ENCODE data around the gene STXBP2. TPM values are rescaled to one million over a fixed set of nuclear protein-coding genes. Genes with fewer than 3 reads are reported as not detected.

Gene STXBP2
- total RNA-seq, 1 experiment from 2014 or later = 92.5 TPM

GRCh38 chr19:7611541-7612279 lies 25.2 kb upstream of the STXBP2 start:
- no peaks in the 10 kb centered on the region for H3K23me2 ChIP-seq (ENCODE audit: insufficient read length, low read depth, low read length, poor library complexity, severe bottlenecking)
- H3T11ph ChIP-seq (ENCODE audit: low read length) = no peak overlapping the region
- H2BK120ac ChIP-seq (ENCODE audit: low read depth, low read length, poor library complexity, severe bottlenecking) = no peak overlapping the region
- H2AK5ac ChIP-seq (ENCODE audit: insufficient read length, low read length) = no peak overlapping the region
- H2BK20ac ChIP-seq (ENCODE audit: low read depth, low read length, poor library complexity, severe bottlenecking) = no peak overlapping the region
- H3K4me2 ChIP-seq (ENCODE audit: insufficient read depth, insufficient read length, low read length) = no peak overlapping the region
- H2BK15ac ChIP-seq (ENCODE audit: low read depth, low read length) = no peak overlapping the region
- H4K8ac ChIP-seq (replicated peaks; ENCODE audit: insufficient read length, low read depth, low read length) = no peak overlapping the region
- no peak overlapping the region for H2BK12ac ChIP-seq (ENCODE audit: insufficient read length, low read depth, low read length)
- H3K18ac ChIP-seq (ENCODE audit: insufficient read length, low read depth, low read length) = no peak overlapping the region
- TF ChIP-seq CTCF (conservative IDR thresholded peaks at IDR 0.05) = no peak
- H3K4ac ChIP-seq (ENCODE audit: low read depth, low read length) = no peak overlapping the region
- H3K27me3 ChIP-seq (ENCODE audit: insufficient read depth, low read length) = no peaks in the 10 kb centered on the region
- H2BK5ac ChIP-seq (ENCODE audit: insufficient read length, low read length) = no peak overlapping the region
- no peak overlapping the region for H3K23ac ChIP-seq (ENCODE audit: insufficient read length, low read depth, low read length)
- H3K9ac ChIP-seq (ENCODE audit: extremely low read depth, insufficient read length, low read length) = no peak overlapping the region
- no CpG with 5 or more reads among the region's 41 CpGs for WGBS (ENCODE audit: extremely low coverage, insufficient read length, low lambda C conversion rate)
- H4K91ac ChIP-seq (ENCODE audit: insufficient read length, low read depth, low read length) = no peak overlapping the region
- H3K9me3 Mint-ChIP-seq = no peaks in the 10 kb centered on the region
- H3K14ac ChIP-seq (ENCODE audit: insufficient read depth, low read length) = no peak overlapping the region
- no peaks in the 10 kb centered on the region for H3K79me2 ChIP-seq (ENCODE audit: insufficient read depth, low read length)
- no peak overlapping the region for H3K27ac ChIP-seq (ENCODE audit: insufficient read length, low read depth, low read length)
- no peak overlapping the region for H4K5ac ChIP-seq (ENCODE audit: insufficient read length, low read depth, low read length)
- no peak for DNase-seq
- H3K4me1 Mint-ChIP-seq = no peaks in the 10 kb centered on the region
- no peaks in the 10 kb centered on the region for H3K79me1 ChIP-seq (ENCODE audit: insufficient read depth, low read depth, low read length, poor library complexity, severe bottlenecking)
- peaks cover 7 to 40% (median 33%) of the 10 kb centered on the region in 3 experiments for H3K36me3 Mint-ChIP-seq (ENCODE audit: insufficient read depth in 1 of 3, low read depth in 3 of 3)
- no peak overlapping the region for H3K4me3 Mint-ChIP-seq
- H3K27ac Mint-ChIP-seq = no peak overlapping the region; a peak in 1 of 7 replicates
- no peak overlapping the region for H3K56ac ChIP-seq (ENCODE audit: insufficient read length, low read depth, low read length)
- H3K27me3 Mint-ChIP-seq (ENCODE audit: low read depth) = no peaks in the 10 kb centered on the region
- no peaks in the 10 kb centered on the region for H3K4me1 ChIP-seq (ENCODE audit: insufficient read depth, low read length)
- H3K9me3 ChIP-seq (ENCODE audit: control insufficient read depth, low read depth, low read length) = no peaks in the 10 kb centered on the region
- H4K20me1 ChIP-seq (ENCODE audit: control insufficient read depth, insufficient read depth, insufficient read length) = no peaks in the 10 kb centered on the region
- no peak overlapping the region for H2AFZ ChIP-seq (ENCODE audit: low read length)
